ENCODE data around the gene RCAN2. TPM values are rescaled to one million over a fixed set of nuclear protein-coding genes. Genes with fewer than 3 reads are reported as not detected.
"Not testable (repeated sequence)": the region's sequence is repeated elsewhere in the genome, so short reads cannot be mapped to it uniquely, and the experiment has no call there.

Gene RCAN2
- total RNA-seq, 2 donors from 2014 or later: 0.55 to 7.6 TPM

GRCh38 chr6:46340246-46340645 is 151.0 kb downstream of the RCAN2 start:
- Mint-ChIP-seq H3K27ac (no peak overlapping the region), H3K4me1 (ENCODE audit: low read depth in 2 of 2) (no peaks in the 10 kb centered on the region), H3K9me3 (no peaks in the 10 kb centered on the region), H3K36me3 (no peaks in the 10 kb centered on the region), H3K4me3 (no peak overlapping the region), H3K27me3 (peaks cover 16 to 39% of the 10 kb centered on the region in 2 donors)
- ATAC-seq (no peak), DNase-seq (ENCODE audit: low spot score) (no peak)

- no peaks in the 10 kb centered on the region for H3K4me1 Mint-ChIP-seq (ENCODE audit: low read depth in 2 of 2)
- DNase-seq (ENCODE audit: low spot score) (no peak), ATAC-seq (peak; percentile 36 to 75)
- H3K36me3 Mint-ChIP-seq: no peaks in the 10 kb centered on the region
- peaks cover 12 to 26% of the 10 kb centered on the region in 2 donors for H3K27me3 Mint-ChIP-seq
- no peaks in the 10 kb centered on the region for H3K9me3 Mint-ChIP-seq
- H3K4me3 Mint-ChIP-seq: no peak overlapping the region
- H3K27ac Mint-ChIP-seq: no peak overlapping the region
Measured at GRCh38 chr6:46338131-46338530, 153.1 kb downstream of the RCAN2 start.

DNA sequence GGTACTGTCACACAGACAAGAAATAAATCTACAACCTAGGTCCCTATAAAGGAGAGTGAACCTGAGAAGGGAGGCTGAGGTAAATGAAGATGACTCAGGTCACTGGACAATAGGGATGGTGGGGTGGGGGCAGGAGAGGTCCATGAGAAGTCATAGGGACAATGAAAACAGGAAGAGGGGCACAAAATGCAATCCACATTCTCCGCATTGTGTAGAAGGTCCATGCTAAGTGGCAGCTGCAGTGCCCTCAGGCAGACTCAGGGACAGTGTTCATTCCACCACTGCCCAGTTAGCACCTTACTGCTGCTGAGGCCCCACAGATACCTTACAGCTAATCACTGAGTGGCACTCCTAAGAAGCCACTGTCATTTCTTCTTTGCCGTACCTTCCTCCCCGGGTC is 156.8 kb downstream of the RCAN2 start:
- H3K4me1 Mint-ChIP-seq (ENCODE audit: low read depth in 2 of 2): no peaks in the 10 kb centered on the region
- H3K9me3 Mint-ChIP-seq: no peaks in the 10 kb centered on the region
- no peak for DNase-seq (ENCODE audit: low spot score)
- peak in 1 of 2 donors; percentile 24 for ATAC-seq
- H3K36me3 Mint-ChIP-seq: no peaks in the 10 kb centered on the region
- no peak overlapping the region for H3K4me3 Mint-ChIP-seq
- H3K27ac Mint-ChIP-seq: no peak overlapping the region
- H3K27me3 Mint-ChIP-seq: peaks cover 8 to 18% of the 10 kb centered on the region in 2 donors

DNA sequence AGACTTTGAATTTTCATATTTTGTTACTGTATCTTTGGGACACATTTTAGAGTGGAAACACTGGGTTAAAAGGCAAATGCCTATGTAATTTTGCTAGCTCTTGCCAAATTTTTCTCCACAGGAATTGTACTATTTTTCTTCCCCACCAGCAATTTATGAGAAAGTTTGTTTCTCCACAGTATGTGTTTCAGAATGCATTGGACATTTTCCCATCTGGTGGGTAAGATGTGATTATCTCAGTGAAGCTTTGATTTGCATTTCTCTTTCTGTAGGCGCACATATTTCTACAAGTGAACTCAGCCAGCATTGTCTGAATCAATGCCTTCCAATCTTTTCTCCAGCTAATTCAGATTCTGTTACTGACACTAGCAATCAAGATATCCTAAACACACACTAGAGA is 157.8 kb downstream of the RCAN2 start:
- H3K9me3 Mint-ChIP-seq: no peaks in the 10 kb centered on the region
- no peak overlapping the region for H3K27ac Mint-ChIP-seq
- no peaks in the 10 kb centered on the region for H3K4me1 Mint-ChIP-seq (ENCODE audit: low read depth in 2 of 2)
- no peak for ATAC-seq
- DNase-seq (ENCODE audit: low spot score): no peak
- H3K27me3 Mint-ChIP-seq: peaks cover 8 to 23% of the 10 kb centered on the region in 2 donors
- H3K4me3 Mint-ChIP-seq: no peak overlapping the region
- no peaks in the 10 kb centered on the region for H3K36me3 Mint-ChIP-seq

DNA sequence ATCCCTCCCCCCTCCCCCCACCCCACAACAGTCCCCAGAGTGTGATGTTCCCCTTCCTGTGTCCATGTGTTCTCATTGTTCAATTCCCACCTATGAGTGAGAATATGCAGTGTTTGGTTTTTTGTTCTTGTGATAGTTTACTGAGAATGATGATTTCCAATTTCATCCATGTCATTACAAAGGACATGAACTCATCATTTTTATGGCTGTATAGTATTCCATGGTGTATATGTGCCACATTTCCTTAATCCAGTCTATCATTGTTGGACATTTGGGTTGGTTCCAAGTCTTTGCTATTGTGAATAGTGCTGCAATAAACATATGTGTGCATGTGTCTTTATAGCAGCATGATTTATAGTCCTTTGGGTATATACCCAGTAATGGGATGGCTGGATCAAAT is 158.8 kb downstream of the RCAN2 start:
- not testable (repeated sequence) for H3K4me1 Mint-ChIP-seq (ENCODE audit: low read depth in 2 of 2); ATAC-seq; H3K4me3 Mint-ChIP-seq; H3K36me3 Mint-ChIP-seq; DNase-seq (ENCODE audit: low spot score); H3K9me3 Mint-ChIP-seq; H3K27ac Mint-ChIP-seq
- peaks cover 8 to 23% of the 10 kb centered on the region in 2 donors for H3K27me3 Mint-ChIP-seq

- Mint-ChIP-seq H3K4me1 (ENCODE audit: low read depth in 2 of 2) (no peaks in the 10 kb centered on the region), H3K9me3 (no peaks in the 10 kb centered on the region), H3K4me3 (no peak overlapping the region), H3K36me3 (no peaks in the 10 kb centered on the region), H3K27me3 (peaks cover 8 to 18% of the 10 kb centered on the region in 2 donors), H3K27ac (no peak overlapping the region)
- DNase-seq (ENCODE audit: low spot score) (no peak), ATAC-seq (no peak)
Measured at GRCh38 chr6:46331461-46331860, 159.8 kb downstream of the RCAN2 start.

GRCh38 chr6:46329568-46329967 is 161.7 kb downstream of the RCAN2 start:
- peaks cover 8 to 14% of the 10 kb centered on the region in 2 donors for H3K4me1 Mint-ChIP-seq (ENCODE audit: low read depth in 2 of 2)
- DNase-seq (ENCODE audit: low spot score) (no peak), ATAC-seq (no peak)
- peaks cover 5 to 12% of the 10 kb centered on the region in 2 donors for H3K27me3 Mint-ChIP-seq
- H3K9me3 Mint-ChIP-seq: no peaks in the 10 kb centered on the region
- no peak overlapping the region for H3K27ac Mint-ChIP-seq
- no peak overlapping the region for H3K4me3 Mint-ChIP-seq
- no peaks in the 10 kb centered on the region for H3K36me3 Mint-ChIP-seq

DNA sequence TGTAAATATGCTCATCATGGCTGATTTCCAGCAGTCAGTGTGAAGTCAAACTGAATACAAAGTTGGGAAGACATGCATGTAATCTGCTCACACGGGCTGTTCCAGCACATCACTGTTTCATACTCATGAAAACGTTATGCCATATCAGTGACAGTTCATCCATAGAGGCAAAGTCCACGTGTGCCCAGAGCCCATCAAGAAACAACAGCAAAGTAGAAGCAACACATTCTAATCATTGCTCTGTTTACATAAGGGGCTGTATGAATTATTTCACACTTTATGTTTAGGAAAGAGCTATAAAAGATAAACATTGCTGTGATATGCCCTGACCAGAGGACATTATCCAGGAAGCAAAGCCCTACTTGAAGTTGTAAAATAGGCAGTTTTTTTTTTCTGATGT is 163.5 kb downstream of the RCAN2 start:
- Mint-ChIP-seq H3K9me3 (no peaks in the 10 kb centered on the region), H3K36me3 (no peaks in the 10 kb centered on the region), H3K27me3 (peaks cover 5 to 12% of the 10 kb centered on the region in 2 donors), H3K4me3 (no peak overlapping the region), H3K27ac (no peak overlapping the region), H3K4me1 (ENCODE audit: low read depth in 2 of 2) (peaks cover 15 to 23% of the 10 kb centered on the region in 2 donors)
- DNase-seq (ENCODE audit: low spot score): no peak
- no peak for ATAC-seq

GRCh38 chr6:46325561-46326530 is 165.4 kb downstream of the RCAN2 start:
- ATAC-seq (peak; percentile 71 to 86), DNase-seq (ENCODE audit: low spot score) (no peak)
- Mint-ChIP-seq H3K27me3 (peaks cover 5 to 12% of the 10 kb centered on the region in 2 donors), H3K4me1 (ENCODE audit: low read depth in 2 of 2) (peaks cover 20 to 30% of the 10 kb centered on the region in 2 donors), H3K9me3 (no peaks in the 10 kb centered on the region), H3K36me3 (no peaks in the 10 kb centered on the region), H3K4me3 (peak overlapping the region; percentile 64), H3K27ac (peak overlapping the region; percentile 12 to 75)

DNA sequence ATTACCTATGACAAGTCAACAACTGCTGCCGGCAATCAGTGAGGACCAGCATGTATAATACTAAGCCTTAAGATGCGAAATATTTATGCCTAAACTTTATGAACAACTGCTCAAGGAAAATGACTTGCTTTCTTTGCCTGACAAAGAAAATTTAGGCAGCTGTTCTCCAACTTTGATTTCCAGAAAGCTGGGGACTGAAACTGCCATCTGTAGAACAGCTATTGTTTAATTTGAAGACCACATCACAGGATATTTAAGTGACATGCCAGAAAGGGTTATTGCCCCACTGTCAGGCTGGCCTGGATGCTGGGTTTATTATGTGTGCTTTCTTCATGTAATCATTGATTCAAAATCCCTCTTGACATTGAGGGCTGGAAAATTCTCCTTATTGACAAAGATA is 166.5 kb downstream of the RCAN2 start:
- DNase-seq (ENCODE audit: low spot score): no peak
- Mint-ChIP-seq H3K36me3 (no peaks in the 10 kb centered on the region), H3K27ac (peak overlapping the region in 1 of 2 donors; percentile 75), H3K4me3 (peak overlapping the region; percentile 64), H3K4me1 (ENCODE audit: low read depth in 2 of 2) (peaks cover 20 to 30% of the 10 kb centered on the region in 2 donors), H3K27me3 (peaks cover 0 to 5% of the 10 kb centered on the region in 2 donors), H3K9me3 (no peaks in the 10 kb centered on the region)
- ATAC-seq: no peak

DNA sequence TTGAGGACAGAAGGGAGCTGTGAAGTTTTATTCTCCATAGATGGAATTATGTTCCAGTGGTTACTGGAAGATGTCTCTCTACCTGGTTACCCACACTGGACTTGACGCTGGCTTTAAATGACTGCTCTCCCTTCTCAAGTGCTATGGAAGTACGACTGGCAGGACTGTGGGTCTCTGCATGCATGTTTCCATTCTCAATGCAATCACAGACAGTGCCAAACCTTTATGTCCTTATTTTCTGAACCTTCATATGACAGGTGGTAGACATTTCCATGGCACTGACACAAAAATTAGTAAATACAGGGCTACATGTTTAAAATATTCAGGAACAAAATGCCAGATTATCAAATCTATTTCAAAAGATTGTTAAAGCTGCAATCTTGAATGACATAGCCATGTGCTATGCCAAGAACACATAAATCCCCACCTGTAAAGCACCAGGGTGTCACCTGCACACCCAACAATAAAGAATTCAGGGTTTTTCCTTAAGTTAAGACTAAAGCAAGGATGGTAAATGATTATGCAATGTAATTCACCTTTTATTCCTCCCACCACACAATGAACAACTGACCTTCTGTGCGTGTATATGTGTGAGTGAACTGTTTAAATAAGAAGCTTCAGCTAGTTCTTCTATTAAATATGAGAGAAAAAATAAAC is 167.2 kb downstream of the RCAN2 start:
- Mint-ChIP-seq H3K4me3 (peak overlapping the region; percentile 64), H3K9me3 (no peaks in the 10 kb centered on the region), H3K4me1 (ENCODE audit: low read depth in 2 of 2) (peaks cover 20 to 30% of the 10 kb centered on the region in 2 donors), H3K27ac (peak overlapping the region; percentile 53 to 75), H3K36me3 (no peaks in the 10 kb centered on the region), H3K27me3 (peaks cover 0 to 3% of the 10 kb centered on the region in 2 donors)
- no peak for ATAC-seq
- DNase-seq (ENCODE audit: low spot score): no peak

DNA sequence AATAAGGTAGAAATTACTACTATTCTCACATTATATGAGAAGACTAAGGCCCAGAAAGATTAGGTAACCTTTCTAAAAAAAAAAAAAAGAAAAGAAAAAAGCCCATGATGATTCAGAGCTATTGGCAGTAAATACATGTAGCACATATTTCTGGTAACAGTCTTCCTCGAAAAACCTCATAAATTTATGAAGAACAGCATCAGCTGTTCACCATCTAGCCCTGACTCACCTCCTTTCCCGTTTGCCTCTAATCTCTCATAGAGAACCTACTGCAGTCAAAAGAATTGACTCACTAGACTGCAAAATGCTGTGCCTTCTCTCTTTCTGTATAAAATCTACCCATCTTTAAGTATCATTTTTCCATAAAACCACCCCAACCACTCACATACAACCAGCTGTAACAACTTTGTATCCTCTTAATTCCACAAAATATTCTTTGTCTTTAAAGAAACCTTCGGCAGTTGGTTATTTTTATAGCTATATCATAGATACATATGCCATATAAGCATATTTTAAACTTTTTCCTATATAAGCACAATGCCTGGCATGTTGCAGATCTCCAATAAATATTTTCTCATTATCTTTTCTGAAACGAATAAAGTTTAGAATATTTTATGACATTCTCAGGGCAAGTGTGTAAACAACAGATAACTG is 167.8 kb downstream of the RCAN2 start:
- ATAC-seq (peak; percentile 69 to 88), DNase-seq (ENCODE audit: low spot score) (no peak)
- Mint-ChIP-seq H3K4me3 (peak overlapping the region; percentile 64), H3K27ac (peak overlapping the region; percentile 53 to 75), H3K27me3 (no peaks in the 10 kb centered on the region), H3K36me3 (no peaks in the 10 kb centered on the region), H3K4me1 (ENCODE audit: low read depth in 2 of 2) (peaks cover 20 to 30% of the 10 kb centered on the region in 2 donors), H3K9me3 (no peaks in the 10 kb centered on the region)

- Mint-ChIP-seq H3K36me3 (no peaks in the 10 kb centered on the region), H3K9me3 (no peaks in the 10 kb centered on the region), H3K27ac (no peak overlapping the region), H3K4me1 (ENCODE audit: low read depth in 2 of 2) (peaks cover 16 to 29% of the 10 kb centered on the region in 2 donors), H3K4me3 (no peak overlapping the region), H3K27me3 (no peaks in the 10 kb centered on the region)
- ATAC-seq (no peak), DNase-seq (ENCODE audit: low spot score) (no peak)
Measured at GRCh38 chr6:46320505-46320904, 170.7 kb downstream of the RCAN2 start.

Measured in natural killer cell treated with Interleukin-12 subunit alpha and Interleukin-12 subunit beta and Interleukin-15 and Interleukin-18, amount 100 ng/mL, for 72 hours (primary cell).